Ishikawa (cell line): ENCODE results near the gene IL21R.

Experiments used
- CEBPB ChIP-seq: IDR thresholded peaks from 2 replicates; pipeline ENCODE4 v1.6.1; 2012
- CREB1 ChIP-seq: IDR thresholded peaks from 2 replicates; pipeline ENCODE4 v1.6.1; 2012; ENCODE audit warnings: low read depth
- EP300 ChIP-seq: IDR thresholded peaks from 2 replicates; pipeline ENCODE4 v1.6.1; 2012; ENCODE audit warnings: borderline replicate concordance
- FOXM1 ChIP-seq: IDR thresholded peaks from 2 replicates; pipeline ENCODE4 v1.6.1; 2012; ENCODE audit warnings: low read depth, borderline replicate concordance
- RAD21 ChIP-seq: IDR thresholded peaks from 2 replicates; pipeline ENCODE4 v1.6.1; 2012; ENCODE audit warnings: low read depth
- TAF1 ChIP-seq: IDR thresholded peaks from 2 replicates; pipeline ENCODE4 v1.6.1; 2012; ENCODE audit warnings: low read depth, mild to moderate bottlenecking
- YY1 ChIP-seq: IDR thresholded peaks from 2 replicates; pipeline ENCODE4 v1.6.1; 2012; ENCODE audit warnings: low read depth
- ZBTB7A ChIP-seq: IDR thresholded peaks from 2 replicates; pipeline ENCODE4 v1.6.1; 2012; ENCODE audit warnings: low read depth
- TF ChIP-seq, protein P1 (sequence below): IDR thresholded peaks from 2 replicates; pipeline ENCODE4 v1.6.1; 2012
- TF ChIP-seq, protein P2 (sequence below): IDR thresholded peaks from 2 replicates; pipeline ENCODE4 v1.6.1; 2012; ENCODE audit warnings: low read depth, mild to moderate bottlenecking
- TF ChIP-seq, protein P3 (sequence below): IDR thresholded peaks from 2 replicates; pipeline ENCODE4 v1.6.1; 2012

DNA sequence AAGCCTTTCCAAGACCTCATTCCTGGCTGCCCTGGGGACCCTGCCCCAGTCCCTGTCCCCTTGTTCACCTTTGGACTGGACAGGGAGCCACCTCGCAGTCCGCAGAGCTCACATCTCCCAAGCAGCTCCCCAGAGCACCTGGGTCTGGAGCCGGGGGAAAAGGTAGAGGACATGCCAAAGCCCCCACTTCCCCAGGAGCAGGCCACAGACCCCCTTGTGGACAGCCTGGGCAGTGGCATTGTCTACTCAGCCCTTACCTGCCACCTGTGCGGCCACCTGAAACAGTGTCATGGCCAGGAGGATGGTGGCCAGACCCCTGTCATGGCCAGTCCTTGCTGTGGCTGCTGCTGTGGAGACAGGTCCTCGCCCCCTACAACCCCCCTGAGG lies 38.7 kb upstream of the IL21R start:
- TF ChIP-seq EP300 (no peak), RAD21 (no peak), CREB1 (no peak), YY1 (no peak), ZBTB7A (no peak), TAF1 (no peak), CEBPB (no peak), FOXM1 (no peak)
- TF ChIP-seq, protein P1, sequence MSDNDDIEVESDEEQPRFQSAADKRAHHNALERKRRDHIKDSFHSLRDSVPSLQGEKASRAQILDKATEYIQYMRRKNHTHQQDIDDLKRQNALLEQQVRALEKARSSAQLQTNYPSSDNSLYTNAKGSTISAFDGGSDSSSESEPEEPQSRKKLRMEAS: no peak
- TF ChIP-seq, protein P2, sequence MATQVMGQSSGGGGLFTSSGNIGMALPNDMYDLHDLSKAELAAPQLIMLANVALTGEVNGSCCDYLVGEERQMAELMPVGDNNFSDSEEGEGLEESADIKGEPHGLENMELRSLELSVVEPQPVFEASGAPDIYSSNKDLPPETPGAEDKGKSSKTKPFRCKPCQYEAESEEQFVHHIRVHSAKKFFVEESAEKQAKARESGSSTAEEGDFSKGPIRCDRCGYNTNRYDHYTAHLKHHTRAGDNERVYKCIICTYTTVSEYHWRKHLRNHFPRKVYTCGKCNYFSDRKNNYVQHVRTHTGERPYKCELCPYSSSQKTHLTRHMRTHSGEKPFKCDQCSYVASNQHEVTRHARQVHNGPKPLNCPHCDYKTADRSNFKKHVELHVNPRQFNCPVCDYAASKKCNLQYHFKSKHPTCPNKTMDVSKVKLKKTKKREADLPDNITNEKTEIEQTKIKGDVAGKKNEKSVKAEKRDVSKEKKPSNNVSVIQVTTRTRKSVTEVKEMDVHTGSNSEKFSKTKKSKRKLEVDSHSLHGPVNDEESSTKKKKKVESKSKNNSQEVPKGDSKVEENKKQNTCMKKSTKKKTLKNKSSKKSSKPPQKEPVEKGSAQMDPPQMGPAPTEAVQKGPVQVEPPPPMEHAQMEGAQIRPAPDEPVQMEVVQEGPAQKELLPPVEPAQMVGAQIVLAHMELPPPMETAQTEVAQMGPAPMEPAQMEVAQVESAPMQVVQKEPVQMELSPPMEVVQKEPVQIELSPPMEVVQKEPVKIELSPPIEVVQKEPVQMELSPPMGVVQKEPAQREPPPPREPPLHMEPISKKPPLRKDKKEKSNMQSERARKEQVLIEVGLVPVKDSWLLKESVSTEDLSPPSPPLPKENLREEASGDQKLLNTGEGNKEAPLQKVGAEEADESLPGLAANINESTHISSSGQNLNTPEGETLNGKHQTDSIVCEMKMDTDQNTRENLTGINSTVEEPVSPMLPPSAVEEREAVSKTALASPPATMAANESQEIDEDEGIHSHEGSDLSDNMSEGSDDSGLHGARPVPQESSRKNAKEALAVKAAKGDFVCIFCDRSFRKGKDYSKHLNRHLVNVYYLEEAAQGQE: no peak
- TF ChIP-seq, protein P3, sequence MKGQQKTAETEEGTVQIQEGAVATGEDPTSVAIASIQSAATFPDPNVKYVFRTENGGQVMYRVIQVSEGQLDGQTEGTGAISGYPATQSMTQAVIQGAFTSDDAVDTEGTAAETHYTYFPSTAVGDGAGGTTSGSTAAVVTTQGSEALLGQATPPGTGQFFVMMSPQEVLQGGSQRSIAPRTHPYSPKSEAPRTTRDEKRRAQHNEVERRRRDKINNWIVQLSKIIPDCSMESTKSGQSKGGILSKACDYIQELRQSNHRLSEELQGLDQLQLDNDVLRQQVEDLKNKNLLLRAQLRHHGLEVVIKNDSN: no peak
